A549 (cell line): ENCODE measurements around the gene SLC26A4.

Source experiments
- ESRRA ChIP-seq: fragments of 150-350 bp; IDR thresholded peaks from 2 replicates; pipeline ENCODE4 v1.6.1; 2014; ENCODE audit warnings: mild to moderate bottlenecking, low read length, borderline replicate concordance
- POLR2A ChIP-seq: IDR thresholded peaks from 2 replicates; pipeline ENCODE4 v1.6.1; 2012; ENCODE audit warnings: mild to moderate bottlenecking, low read length
- RAD21 ChIP-seq, 2 experiments: fragments of >200 bp in 1 of 2; sonication (Bioruptor Twin) in 1 of 2; formaldehyde crosslinking in 1 of 2; IDR thresholded peaks in 1 of 2; conservative IDR thresholded peaks in 1 of 2; 2 replicates in 1 of 2; 3 replicates in 1 of 2; pipeline ENCODE4 v1.6.1; 2012 to 2018; ENCODE audit warnings: inconsistent platforms in 1 of 2
- SMC3 ChIP-seq: fragments of >200 bp; sonication (Bioruptor Twin); formaldehyde crosslinking; IDR thresholded peaks from 3 replicates; pipeline ENCODE4 v1.6.1; 2018; ENCODE audit warnings: inconsistent platforms
- TF ChIP-seq, protein P1 (sequence below): fragments of >200 bp; sonication (Bioruptor Twin); formaldehyde crosslinking; IDR thresholded peaks from 3 replicates; pipeline ENCODE4 v1.5.1; 2016

DNA sequence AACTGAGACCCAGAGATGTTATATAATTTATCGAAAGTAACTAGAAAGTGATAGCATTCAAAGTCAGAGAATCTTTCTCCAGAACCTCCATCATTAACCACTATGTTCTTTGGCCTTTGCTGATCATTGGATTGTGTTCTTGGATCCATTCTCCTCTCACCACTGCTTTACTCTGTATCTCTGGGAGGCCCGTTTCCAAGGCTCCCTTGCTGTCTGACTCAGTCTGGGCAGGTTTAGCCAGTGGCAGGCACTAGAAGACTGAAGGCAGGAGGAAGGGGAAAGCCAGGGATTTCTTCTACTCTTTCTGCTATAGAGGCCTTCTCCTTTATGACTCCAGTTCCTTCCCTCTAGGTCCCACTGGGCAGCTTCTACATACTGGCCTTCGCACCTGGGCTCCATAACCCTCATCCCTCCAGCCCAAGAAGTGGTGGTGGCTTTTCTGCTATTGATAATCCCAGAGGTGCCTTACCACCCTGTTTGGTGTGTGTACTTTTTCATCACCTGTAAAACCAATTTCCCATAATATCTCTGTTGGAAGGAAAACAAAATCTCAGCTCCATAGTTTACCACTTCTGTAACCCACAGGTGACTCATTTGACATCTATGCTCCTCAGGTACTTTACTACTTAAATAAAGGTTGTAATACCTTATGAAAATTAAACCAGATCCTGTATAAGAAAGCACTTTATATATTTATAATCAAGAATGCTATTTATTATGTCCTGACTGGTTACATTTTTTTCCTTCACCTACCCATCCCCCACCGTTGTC, 44.5 kb upstream of the SLC26A4 start:
- no peak for TF ChIP-seq ESRRA
- no peak for TF ChIP-seq POLR2A
- no peak for TF ChIP-seq SMC3
- TF ChIP-seq RAD21 (conservative IDR thresholded peaks at IDR 0.05 in 1 of 2, IDR thresholded peaks at IDR 0.05 in 1 of 2), result no peak
- TF ChIP-seq, protein P1, sequence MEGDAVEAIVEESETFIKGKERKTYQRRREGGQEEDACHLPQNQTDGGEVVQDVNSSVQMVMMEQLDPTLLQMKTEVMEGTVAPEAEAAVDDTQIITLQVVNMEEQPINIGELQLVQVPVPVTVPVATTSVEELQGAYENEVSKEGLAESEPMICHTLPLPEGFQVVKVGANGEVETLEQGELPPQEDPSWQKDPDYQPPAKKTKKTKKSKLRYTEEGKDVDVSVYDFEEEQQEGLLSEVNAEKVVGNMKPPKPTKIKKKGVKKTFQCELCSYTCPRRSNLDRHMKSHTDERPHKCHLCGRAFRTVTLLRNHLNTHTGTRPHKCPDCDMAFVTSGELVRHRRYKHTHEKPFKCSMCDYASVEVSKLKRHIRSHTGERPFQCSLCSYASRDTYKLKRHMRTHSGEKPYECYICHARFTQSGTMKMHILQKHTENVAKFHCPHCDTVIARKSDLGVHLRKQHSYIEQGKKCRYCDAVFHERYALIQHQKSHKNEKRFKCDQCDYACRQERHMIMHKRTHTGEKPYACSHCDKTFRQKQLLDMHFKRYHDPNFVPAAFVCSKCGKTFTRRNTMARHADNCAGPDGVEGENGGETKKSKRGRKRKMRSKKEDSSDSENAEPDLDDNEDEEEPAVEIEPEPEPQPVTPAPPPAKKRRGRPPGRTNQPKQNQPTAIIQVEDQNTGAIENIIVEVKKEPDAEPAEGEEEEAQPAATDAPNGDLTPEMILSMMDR, result no peak
